HG03342 (cell line): Measurements from ENCODE around the gene GAL3ST2.
"Not testable (repeated sequence)": the region's sequence is repeated elsewhere in the genome, so short reads cannot be mapped to it uniquely, and the experiment has no call there.

Experiments used
- ATAC-seq: cut with Tn5 transposase; IDR thresholded peaks from one replicate; pipeline ENCODE4 v1.9.1; 2021; ENCODE audit warnings: mild to moderate bottlenecking, moderate library complexity; ENCODE audit not compliant: unreplicated experiment

The GAL3ST2 gene

DNA sequence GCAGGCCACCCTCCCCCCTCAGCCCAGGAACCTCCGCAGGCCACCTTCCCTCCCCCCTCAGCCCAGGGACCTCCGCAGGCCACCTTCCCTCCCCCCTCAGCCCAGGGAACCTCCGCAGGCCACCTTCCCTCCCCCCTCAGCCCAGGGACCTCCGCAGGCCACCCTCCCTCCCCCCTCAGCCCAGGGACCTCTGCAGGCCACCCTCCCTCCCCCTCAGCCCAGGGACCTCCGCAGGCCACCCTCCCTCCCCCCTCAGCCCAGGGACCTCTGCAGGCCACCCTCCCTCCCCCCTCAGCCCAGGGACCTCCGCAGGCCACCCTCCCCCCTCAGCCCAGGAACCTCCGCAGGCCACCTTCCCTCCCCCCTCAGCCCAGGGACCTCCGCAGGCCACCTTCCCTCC lies 29.6 kb downstream of the GAL3ST2 start:
- not testable (repeated sequence) for ATAC-seq

DNA sequence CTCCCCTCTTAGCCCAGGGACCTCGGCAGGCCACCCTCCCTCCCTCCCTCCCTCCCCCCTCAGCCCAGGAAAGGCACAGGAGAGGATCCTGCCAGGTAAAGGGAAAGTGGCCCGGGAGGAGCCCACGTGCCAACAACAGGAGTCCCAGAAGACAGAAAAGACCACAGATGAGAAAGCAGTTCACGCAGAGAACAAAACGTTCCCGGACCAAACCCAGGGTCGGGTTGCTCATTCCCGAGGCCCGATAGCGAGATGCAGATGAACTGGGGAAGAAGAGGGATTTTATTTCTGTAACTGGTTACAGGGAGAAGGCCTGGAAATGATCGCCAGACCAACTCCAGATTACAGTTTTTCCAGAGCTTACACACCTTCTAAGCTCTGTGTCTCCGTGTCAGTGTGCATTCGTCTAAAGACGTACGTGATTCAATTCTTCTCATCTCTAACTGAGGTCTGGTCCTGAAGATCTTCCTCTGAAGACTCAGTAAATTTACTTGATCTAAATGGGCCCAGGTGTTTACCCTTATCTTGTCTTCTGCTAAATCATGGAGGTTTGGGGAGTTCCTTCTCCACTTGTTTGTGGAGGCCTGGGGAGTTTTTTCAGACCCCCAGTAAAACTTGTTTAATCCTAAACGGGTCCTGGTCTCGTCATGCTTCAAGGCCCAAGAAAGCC lies 31.6 kb downstream of the GAL3ST2 start:
- no peak for ATAC-seq

DNA sequence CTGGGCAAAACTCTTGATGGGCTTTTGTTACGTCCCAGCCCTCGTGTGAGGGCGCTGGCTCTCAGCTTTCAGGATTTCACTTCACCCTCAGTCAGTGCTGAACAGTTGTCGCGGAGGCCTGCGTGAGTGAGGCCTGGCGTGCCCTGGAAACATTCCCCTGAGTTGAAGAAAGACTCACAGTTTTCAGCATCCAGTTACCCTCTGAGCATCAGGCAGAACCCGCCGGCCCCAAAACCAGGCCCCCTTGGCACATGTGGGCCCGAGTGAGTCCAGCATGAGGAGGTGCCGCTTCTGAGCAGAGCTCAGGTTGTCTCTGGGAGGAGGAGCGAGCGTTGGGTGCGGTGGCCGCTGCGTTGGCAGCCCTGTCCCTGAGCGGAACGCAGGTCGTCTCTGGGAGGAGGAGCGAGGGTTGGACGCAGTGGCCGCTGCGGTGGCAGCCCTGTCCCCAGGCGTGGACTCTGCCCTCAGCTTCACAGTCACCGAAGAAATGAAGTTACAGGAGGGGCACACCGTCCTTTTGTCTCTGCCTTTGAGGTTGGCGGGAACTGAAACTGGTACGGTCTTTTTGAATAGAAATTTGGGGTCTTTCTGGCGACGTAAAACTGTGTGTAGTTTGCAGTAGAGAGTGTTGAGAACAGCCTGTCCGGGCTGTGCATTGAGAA lies 32.2 kb downstream of the GAL3ST2 start, which contains the start of gene NEU4:
Gene NEU4, plus strand, starts transcription at position 473 of the 662 bp plus-strand sequence. CDS start 5,292 bp downstream, outside the sequence.
- no peak for ATAC-seq

DNA sequence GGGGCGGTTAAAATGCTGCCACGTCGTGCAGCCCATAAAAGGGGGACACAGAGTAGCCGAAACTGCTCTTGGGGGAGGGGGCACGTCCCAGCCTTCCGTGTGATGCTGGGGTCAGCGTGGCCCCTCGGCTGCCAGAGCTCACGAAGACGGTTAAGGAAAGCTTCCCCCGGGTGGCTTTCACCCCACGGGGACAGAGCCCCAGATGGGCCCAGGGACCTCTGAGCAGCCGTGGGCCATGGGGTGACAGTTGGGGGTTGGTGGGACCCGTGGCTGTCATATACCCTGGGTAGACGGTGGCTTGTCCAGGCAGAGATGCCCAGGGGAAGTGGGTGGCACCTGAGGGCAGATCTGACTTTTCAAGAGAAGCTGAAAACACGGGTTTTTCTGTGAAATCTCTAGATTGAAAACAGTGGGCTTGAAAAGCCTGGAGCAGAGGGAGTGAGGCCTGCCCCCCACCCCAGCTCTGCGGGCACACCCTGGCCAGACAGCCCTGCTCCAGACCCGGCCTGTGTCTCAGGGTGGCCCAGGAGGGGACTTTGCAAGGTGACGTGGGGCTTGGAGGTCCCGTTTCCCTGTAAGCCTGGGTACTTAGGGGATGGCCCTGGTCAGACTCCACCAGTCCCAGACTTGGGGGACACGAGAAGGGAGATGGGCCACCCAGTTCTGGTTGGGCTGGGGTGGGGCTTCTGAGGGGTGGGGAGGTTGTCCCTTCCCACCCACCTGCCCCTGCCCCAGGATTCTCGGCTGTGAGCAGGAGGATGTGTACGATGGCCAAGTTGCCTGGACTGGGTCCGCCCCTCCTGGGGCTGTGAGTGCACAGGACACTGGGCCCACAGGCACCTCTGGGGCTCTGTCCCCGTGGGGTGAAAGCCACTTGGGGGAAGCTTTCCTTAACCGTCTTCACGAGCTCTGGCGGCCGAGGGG lies 33.0 kb downstream of the GAL3ST2 start:
- no peak for ATAC-seq

DNA sequence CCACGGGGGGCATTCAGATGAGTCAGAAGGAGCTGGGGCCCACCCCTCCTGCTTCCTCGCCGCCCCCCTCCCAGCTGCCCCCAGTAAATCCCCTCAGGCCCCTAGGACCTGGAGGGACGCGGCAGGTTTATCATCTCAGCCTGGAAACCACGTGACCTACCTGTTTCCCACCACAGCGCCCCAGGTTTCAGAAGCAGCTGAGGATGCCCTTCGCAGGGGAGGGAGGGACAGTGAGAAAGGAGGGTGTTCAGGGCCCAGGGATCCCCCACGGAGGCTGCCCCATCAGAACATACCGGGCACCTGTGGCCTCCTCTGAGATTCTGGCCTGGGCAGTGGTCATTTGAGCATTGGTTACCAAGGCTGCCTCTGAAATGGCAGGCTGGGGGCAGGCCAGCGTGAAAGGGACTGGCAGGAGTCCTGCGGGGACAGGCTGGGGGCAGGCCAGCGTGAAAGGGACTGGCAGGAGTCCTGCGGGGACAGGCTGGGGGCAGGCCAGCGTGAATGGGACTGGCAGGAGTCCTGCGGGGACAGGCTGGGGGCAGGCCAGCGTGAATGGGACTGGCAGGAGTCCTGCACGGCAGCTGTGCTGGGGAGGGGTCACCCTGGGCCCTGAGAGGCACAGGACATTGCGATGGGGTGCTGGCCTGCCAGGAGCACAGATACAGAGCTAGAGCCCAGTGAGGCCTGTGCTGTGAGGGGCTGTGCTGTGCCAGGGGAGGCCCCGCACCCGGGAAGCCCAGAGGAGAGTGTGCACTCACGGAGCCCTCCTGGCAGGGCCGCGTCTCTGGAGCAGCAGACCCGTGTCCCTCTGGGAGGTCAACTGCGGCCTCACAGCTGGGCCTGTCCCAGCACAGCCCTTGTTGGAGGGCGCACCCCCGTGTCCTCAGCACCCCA lies 33.9 kb downstream of the GAL3ST2 start:
- no peak for ATAC-seq

DNA sequence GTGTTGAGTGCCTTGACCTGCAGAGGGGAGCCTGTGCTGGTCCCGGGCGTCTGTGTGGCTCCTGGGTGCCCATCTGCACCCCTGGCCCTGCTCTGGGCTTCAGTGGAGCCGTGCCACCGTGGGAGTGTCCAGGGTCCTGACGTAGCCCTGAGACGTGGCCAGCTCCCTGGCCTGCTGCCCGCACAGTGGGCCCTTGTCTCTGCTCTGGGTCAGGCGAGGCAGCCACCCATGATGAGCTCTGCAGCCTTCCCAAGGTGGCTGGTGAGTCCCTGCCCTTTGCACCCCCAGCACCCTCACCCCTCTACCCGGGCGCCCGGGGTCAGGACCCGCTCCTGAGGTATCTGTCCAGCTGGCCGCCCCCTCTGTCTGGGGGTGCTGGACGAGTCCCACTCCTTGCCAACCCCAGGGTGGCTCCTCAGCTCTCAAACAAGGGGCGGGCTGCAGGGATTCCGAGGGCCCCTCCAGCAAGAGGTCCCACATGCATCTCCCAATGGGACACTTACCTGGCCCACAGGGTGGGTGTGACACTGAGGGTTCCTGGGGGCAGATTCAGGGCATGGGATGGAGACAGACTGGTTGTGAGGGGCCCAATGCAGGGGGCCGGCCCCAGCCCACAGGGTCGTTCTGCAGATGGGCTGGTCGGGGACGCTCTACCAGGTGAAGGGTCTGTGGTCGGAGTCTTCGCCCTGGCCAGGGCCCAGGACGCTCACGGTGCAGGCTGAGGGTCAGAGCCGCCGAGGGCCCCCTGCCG lies 34.8 kb downstream of the GAL3ST2 start:
- ATAC-seq: no peak

DNA sequence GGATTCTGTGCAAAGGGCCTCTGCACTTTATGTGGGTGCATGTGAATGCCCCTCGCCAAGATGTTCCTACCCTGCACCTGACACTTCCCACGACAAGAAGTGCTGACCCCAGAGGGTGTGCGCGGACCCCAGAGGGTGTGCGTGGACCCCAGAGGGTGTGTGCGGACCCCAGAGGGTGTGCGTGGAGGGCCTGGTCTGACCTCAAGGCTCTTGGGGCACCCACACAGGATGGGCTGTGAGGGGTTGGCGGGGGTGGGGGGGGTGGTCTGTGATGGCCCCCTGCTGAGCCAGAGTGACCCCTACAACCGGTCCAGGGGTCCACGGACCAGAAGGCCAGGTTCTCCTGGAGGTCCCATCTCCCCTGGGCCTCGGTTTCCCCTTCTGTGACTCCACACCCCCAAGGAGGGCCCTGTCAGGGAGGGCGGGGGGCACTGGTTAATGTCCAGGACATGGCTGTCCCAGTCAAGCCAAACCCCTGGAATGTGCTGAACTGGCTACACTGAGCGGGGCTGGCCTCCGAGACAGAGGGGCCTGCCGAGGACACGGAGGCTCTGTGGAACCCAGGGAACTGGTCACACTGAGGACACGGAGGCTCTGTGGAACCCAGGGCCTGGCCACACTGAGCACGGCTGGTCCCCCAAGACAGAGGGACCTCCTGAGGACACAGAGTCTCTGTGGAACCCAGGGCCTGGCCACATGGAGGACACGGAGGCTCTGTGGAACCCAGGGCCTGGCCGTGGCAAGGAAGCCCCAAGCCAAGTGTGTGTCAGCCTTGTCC lies 35.5 kb downstream of the GAL3ST2 start:
- ATAC-seq: no peak

DNA sequence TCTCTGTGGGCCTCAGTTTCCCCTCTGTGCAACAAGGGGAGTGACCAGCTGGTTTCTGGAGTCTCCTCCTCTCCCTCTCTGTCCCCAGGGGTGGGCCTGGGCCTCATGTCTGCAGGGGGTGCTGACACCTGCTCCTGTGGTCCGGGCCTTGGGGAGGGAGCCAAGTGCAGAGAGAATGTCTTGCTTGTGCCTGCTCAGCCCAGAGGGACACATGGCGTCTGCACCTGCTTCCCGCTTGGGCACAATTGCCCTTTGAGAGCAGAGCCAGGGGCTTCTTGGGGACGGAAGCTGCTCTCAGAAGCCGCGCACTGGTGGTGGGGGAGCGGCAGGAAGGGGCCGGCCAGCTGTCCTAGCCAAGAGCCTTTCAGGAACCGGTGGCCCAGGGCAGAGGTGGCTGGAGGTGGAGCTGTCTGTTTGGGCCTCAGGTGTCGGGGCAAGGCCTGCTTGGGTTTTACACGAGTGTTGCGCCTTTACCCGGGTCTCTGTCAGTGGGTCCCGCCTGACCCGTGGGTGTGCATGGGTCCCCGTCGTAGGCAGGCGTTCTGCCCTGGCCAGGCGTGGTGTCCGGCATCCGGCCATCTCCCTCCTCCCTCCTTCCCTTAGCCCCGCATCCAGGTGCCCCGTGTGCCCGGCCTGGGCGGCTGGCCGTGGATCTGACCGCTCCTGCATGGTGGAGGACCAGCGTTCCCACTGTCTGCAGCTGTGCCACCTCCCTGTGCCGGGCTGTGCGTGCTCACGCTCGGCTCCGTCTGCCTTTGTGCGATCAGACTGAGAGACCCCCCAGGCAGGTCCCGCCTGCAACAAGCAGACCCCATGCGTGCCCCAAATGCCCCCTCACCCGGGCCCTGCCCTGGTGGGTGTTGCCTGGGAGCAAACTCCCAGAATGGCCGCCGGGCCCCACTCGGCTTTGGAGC lies 36.4 kb downstream of the GAL3ST2 start:
- no peak for ATAC-seq

DNA sequence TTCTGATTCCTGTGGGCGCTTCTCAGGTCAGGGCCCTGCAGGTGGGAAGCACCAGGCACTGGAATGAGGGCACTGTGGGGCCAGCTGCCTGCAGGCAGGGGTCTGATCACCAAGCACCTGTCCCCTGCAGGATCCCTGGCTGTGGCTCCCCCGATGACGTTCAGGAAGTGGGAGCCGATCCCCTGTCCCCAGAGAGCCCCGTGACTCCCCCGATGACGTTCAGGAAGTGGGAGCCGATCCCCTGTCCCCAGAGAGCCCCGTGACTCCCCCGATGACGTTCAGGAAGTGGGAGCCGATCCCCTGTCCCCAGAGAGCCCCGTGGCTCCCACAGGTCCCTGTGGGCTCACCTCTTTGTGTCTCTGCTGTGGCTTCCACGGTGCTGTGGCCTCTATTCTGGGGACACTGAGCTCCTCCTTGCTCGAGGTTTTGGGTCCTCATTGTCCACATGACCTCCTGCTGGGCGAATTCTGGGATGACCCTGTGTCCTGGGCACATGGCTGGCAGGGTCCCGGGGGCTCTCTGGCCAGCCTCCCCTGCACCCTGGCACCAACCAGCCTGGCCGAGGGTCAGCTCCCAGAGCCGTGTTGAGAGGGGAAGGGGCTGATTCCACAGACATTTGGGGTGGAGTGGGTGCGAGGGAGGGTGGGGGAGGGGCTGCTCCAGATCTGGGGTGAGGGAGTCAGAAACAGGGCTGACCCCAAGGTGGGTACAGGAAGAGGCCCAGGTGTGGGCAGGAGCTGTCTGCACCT lies 37.2 kb downstream of the GAL3ST2 start:
- ATAC-seq: peak; percentile 42

DNA sequence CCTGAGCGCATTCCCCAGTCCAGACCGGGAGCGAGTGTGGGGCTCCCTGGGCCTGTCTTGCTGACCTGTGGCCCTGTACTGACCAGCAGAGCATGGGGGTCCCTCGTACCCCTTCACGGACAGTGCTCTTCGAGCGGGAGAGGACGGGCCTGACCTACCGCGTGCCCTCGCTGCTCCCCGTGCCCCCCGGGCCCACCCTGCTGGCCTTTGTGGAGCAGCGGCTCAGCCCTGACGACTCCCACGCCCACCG lies 37.7 kb downstream of the GAL3ST2 start:
- ATAC-seq: no peak

DNA sequence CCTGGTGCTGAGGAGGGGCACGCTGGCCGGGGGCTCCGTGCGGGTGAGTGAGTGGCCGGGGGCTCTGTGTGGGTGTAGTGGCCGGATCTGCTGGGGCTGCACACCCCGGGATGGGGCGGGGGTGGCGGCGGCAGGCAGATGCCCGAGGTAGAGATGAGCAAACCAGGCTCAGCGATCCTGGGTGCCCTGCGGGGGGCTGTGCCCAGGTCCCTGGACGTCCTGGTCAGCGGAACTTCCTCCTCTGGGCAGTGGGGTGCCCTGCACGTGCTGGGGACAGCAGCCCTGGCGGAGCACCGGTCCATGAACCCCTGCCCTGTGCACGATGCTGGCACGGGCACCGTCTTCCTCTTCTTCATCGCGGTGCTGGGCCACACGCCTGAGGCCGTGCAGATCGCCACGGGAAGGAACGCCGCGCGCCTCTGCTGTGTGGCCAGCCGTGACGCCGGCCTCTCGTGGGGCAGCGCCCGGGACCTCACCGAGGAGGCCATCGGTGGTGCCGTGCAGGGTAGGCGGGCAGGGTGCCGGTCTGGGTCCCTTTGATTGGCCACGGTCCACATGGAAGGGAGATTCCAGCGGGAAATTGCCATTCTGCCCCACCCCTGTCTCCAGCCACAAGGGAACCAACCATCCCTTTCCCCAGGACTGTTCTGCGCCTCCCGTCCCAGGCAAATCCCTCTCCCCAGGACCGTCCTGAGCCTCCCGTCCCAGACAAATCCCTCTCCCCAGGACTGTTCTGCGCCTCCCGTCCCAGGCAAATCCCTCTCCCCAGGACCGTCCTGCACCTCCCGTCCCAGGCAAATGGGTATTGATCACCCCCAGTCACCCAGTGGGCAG lies 38.2 kb downstream of the GAL3ST2 start:
- ATAC-seq: no peak

DNA sequence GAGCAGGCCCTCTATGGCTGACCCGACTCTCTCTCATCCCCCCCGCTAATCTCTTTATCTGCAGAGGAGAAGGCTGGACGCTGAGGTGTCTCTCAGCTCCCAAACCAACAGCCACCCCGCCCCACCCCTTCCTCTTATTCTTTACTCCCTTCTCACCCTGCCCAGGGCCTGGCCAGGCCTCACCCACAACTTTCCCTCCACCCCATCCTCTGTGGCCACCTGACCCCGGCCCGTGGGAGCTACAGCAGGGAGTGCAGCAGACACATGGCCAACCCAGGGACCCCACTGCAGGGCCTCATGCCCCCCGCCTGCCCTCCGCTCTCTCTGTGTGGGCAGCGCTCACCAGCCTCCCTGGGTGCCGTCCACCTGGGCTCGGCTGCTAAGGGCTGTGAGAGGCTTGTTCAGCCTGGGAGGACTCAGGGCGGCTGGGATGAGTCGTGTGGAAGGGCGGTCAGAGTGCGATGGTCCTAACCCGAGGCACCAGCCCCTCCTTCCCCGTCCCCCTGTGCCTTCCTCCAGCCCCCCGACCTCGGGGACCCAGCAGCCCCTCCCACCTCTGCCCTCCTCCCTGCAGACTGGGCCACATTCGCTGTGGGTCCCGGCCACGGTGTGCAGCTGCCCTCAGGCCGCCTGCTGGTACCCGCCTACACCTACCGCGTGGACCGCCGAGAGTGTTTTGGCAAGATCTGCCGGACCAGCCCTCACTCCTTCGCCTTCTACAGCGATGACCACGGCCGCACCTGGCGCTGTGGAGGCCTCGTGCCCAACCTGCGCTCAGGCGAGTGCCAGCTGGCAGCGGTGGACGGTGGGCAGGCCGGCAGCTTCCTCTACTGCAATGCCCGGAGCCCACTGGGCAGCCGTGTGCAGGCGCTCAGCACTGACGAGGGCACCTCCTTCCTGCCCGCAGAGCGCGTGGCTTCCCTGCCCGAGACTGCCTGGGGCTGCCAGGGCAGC lies 39.1 kb downstream of the GAL3ST2 start:
- ATAC-seq: no peak

DNA sequence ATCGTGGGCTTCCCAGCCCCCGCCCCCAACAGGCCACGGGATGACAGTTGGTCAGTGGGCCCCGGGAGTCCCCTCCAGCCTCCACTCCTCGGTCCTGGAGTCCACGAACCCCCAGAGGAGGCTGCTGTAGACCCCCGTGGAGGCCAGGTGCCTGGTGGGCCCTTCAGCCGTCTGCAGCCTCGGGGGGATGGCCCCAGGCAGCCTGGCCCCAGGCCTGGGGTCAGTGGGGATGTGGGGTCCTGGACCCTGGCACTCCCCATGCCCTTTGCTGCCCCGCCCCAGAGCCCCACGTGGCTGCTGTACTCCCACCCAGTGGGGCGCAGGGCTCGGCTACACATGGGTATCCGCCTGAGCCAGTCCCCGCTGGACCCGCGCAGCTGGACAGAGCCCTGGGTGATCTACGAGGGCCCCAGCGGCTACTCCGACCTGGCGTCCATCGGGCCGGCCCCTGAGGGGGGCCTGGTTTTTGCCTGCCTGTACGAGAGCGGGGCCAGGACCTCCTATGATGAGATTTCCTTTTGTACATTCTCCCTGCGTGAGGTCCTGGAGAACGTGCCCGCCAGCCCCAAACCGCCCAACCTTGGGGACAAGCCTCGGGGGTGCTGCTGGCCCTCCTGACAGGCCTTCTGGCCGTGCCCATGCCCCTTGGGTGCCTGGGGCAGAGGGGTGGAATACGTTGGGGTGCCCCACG lies 40.0 kb downstream of the GAL3ST2 start:
- ATAC-seq: no peak

DNA sequence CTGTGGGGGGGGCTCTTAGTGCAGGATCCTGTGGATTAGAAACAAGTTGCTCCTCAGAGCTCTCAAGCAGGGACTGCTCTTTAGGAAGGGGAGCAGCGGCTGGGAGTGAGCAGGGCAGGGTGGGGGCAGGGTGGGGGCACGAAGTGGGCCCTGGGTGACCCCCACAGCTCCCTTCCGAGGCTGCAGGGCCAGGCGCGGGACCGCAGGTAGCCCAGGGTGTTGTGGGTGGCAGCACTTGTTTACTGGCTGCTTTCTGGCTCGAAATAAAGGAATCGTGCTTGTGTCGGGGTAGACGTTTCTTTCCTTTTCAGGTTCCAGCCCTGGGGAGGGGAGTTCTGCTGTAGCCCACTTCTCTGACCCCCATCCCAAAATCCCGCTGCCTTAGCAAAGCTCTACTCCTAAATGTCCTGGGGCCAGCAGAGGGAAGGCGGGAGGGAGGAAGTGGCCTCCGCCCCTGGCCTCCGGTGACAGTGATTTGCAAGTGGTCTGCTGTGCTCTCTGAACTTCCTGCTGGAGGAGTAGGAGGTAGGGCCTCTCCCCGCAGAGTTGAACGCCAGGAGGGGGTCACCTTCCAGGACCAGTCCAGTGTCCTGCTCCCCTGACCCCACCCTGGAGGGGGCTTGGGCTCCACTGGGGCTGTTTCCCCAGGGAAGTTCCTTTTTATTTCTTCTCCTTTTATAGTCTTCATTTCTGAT lies 40.7 kb downstream of the GAL3ST2 start:
- no peak for ATAC-seq
